H1 (cell line): ENCODE data around the gene ZBTB20. TPM values are rescaled to one million over a fixed set of nuclear protein-coding genes. Genes with fewer than 3 reads are reported as not detected.

Experiments
- CTCF ChIA-PET: fragments of 300-600 bp; sonication (Branson Sonifier 250); formaldehyde crosslinking; loops from one replicate; lab custom pipeline; 2021; ENCODE audit not compliant: partially characterized antibody; lab: Charles Lee
- POLR2A ChIA-PET: fragments of 300-600 bp; sonication (Branson Sonifier 250); formaldehyde crosslinking; loops from one replicate; lab custom pipeline; 2021; ENCODE audit warnings: inconsistent platforms; ENCODE audit not compliant: partially characterized antibody; lab: Charles Lee
- DNase-seq, 2 experiments: peaks; one replicate each; pipeline versions ENCODE4 v3.0.0 to v3.0.0-alpha.2; 2010 to 2022; ENCODE audit warnings: low spot score in 2 of 2, low read depth in 1 of 2, mixed read lengths in 1 of 2
- FAIRE-seq: peaks from 2 replicates; lab custom pipeline; 2011; peaks lifted over from hg19 to GRCh38; lab: Jason Lieb, UNC
- H2AFZ ChIP-seq: 2 replicates; pipeline ENCODE4 v1.8.1; 2012; ENCODE audit warnings: low read length, inconsistent platforms
- H2AK5ac ChIP-seq: 2 replicates; pipeline ENCODE4 v1.6.1; 2013; ENCODE audit warnings: low read depth, low read length
- H2BK120ac ChIP-seq: replicated peaks from 2 replicates; pipeline ENCODE3; 2013; ENCODE audit warnings: low read depth, low read length, inconsistent platforms
- H2BK12ac ChIP-seq: 2 replicates; pipeline ENCODE4 v1.6.1; 2013; ENCODE audit warnings: low read depth, low read length
- H2BK15ac ChIP-seq: 2 replicates; pipeline ENCODE4 v1.6.1; 2013; ENCODE audit warnings: low read length
- H2BK20ac ChIP-seq: 2 replicates; pipeline ENCODE4 v1.6.1; 2013; ENCODE audit warnings: low read length
- H2BK5ac ChIP-seq: 2 replicates; pipeline ENCODE4 v1.6.1; 2013; ENCODE audit warnings: low read depth, low read length
- H3K14ac ChIP-seq: 2 replicates; pipeline ENCODE4 v1.6.1; 2013; ENCODE audit warnings: inconsistent platforms; ENCODE audit not compliant: insufficient read length
- H3K18ac ChIP-seq: 2 replicates; pipeline ENCODE4 v1.6.1; 2013; ENCODE audit warnings: low read length; ENCODE audit errors: extremely low read depth
- H3K23ac ChIP-seq: 2 replicates; pipeline ENCODE4 v1.6.1; 2013; ENCODE audit warnings: inconsistent platforms; ENCODE audit not compliant: insufficient read length
- H3K23me2 ChIP-seq: 2 replicates; pipeline ENCODE4 v1.6.1; 2013; ENCODE audit warnings: low read depth, low read length
- H3K27ac ChIP-seq: 2 replicates; pipeline ENCODE4 v1.6.1; 2011; ENCODE audit warnings: low read depth, low read length, inconsistent platforms
- H3K27me3 ChIP-seq, 4 experiments: replicated peaks in 1 of 4; 1 replicate in 1 of 4; 2 replicates in 3 of 4; pipeline versions ENCODE4 v1.6.1 to v1.8.1; 2011 to 2013; ENCODE audit warnings: low read length in 3 of 4, mild to moderate bottlenecking in 3 of 4, inconsistent platforms in 2 of 4, mixed read lengths in 2 of 4, moderate library complexity in 1 of 4; ENCODE audit not compliant: control insufficient read depth in 3 of 4, insufficient read depth in 3 of 4; ENCODE audit errors: extremely low read depth in 1 of 4
- H3K36me3 ChIP-seq, 4 experiments: 2 replicates each; pipeline versions ENCODE4 v1.6.1 to v1.8.1; 2011 to 2013; ENCODE audit warnings: mild to moderate bottlenecking in 4 of 4, low read length in 3 of 4, moderate library complexity in 2 of 4, control low read depth in 1 of 4, inconsistent platforms in 1 of 4; ENCODE audit not compliant: insufficient read depth in 4 of 4, control insufficient read depth in 2 of 4
- H3K4ac ChIP-seq: replicated peaks from 2 replicates; pipeline ENCODE3; 2013; ENCODE audit warnings: low read length, low read depth, mixed read lengths, inconsistent platforms; ENCODE audit not compliant: insufficient read length
- H3K4me1 ChIP-seq, 4 experiments: replicated peaks in 1 of 4; 1 replicate in 1 of 4; 2 replicates in 3 of 4; pipeline versions ENCODE4 v1.6.1 to v1.8.1; 2011 to 2013; ENCODE audit warnings: low read length in 3 of 4, inconsistent platforms in 2 of 4, mixed read lengths in 1 of 4; ENCODE audit not compliant: insufficient read depth in 4 of 4, control insufficient read depth in 3 of 4
- H3K4me2 ChIP-seq, 2 experiments: 2 replicates each; pipeline versions ENCODE4 v1.6.1 to v1.8.1; 2011 to 2013; ENCODE audit warnings: low read depth in 2 of 2, low read length in 2 of 2, control low read depth in 1 of 2, inconsistent platforms in 1 of 2, mild to moderate bottlenecking in 1 of 2; ENCODE audit not compliant: insufficient read depth in 1 of 2
- H3K4me3 ChIP-seq, 4 experiments: fragments of 200-600, 300-600 bp in 1 of 4; sonication (generic), shearing (Covaris generic), sonication (Bioruptor Twin) in 1 of 4; 2 replicates each; pipeline versions ENCODE4 v1.5.1 to v1.8.1; 2011 to 2016; ENCODE audit warnings: low read length in 4 of 4, low read depth in 3 of 4, control low read depth in 2 of 4, inconsistent platforms in 2 of 4, mild to moderate bottlenecking in 2 of 4, mixed read lengths in 1 of 4, moderate library complexity in 1 of 4; ENCODE audit not compliant: insufficient read depth in 2 of 4; ENCODE audit errors: extremely low read depth in 1 of 4
- H3K56ac ChIP-seq: replicated peaks from 2 replicates; pipeline ENCODE3; 2013; ENCODE audit warnings: low read depth, mild to moderate bottlenecking, mixed read lengths, low read length, inconsistent platforms; ENCODE audit not compliant: insufficient read length
- H3K79me1 ChIP-seq: 2 replicates; pipeline ENCODE4 v1.6.1; 2013; ENCODE audit warnings: low read depth, low read length, control low read depth
- H3K79me2 ChIP-seq, 2 experiments: 2 replicates each; pipeline versions ENCODE4 v1.6.1 to v1.8.1; 2012 to 2013; ENCODE audit warnings: low read length in 2 of 2, mild to moderate bottlenecking in 2 of 2, inconsistent platforms in 1 of 2; ENCODE audit not compliant: insufficient read depth in 2 of 2, control insufficient read depth in 1 of 2
- H3K9ac ChIP-seq, 4 experiments: replicated peaks in 1 of 4; 1 replicate in 1 of 4; 2 replicates in 3 of 4; pipeline versions ENCODE4 v1.6.1 to v1.8.1; 2011 to 2013; ENCODE audit warnings: low read depth in 3 of 4, low read length in 3 of 4, control low read depth in 2 of 4, mild to moderate bottlenecking in 2 of 4, moderate library complexity in 2 of 4, inconsistent platforms in 1 of 4; ENCODE audit errors: extremely low read depth in 1 of 4
- H3K9me3 ChIP-seq, 2 experiments: 2 replicates each; pipeline versions ENCODE4 v1.6.1 to v1.8.1; 2012 to 2013; ENCODE audit warnings: mild to moderate bottlenecking in 2 of 2, moderate library complexity in 2 of 2, control low read depth in 1 of 2, inconsistent platforms in 1 of 2, low read depth in 1 of 2, low read length in 1 of 2, mixed read lengths in 1 of 2; ENCODE audit not compliant: insufficient read depth in 2 of 2
- H4K20me1 ChIP-seq, 2 experiments: replicated peaks in 1 of 2; 2 replicates each; pipeline versions ENCODE3 to v1.8.1; 2011 to 2013; ENCODE audit warnings: inconsistent platforms in 2 of 2, low read length in 2 of 2, mild to moderate bottlenecking in 1 of 2; ENCODE audit not compliant: insufficient read depth in 2 of 2, control insufficient read depth in 1 of 2
- H4K5ac ChIP-seq: 2 replicates; pipeline ENCODE4 v1.6.1; 2013; ENCODE audit warnings: low read length, low read depth, mixed read lengths, inconsistent platforms; ENCODE audit not compliant: insufficient read length
- H4K8ac ChIP-seq: 2 replicates; pipeline ENCODE4 v1.8.0; 2013; ENCODE audit warnings: mild to moderate bottlenecking, moderate library complexity, low read length, inconsistent platforms; ENCODE audit not compliant: insufficient read depth; ENCODE audit errors: extremely low read depth
- H4K91ac ChIP-seq: replicated peaks from 2 replicates; pipeline ENCODE3; 2013; ENCODE audit warnings: low read length, mixed read lengths, inconsistent platforms; ENCODE audit not compliant: insufficient read length
- CBX5 ChIP-seq: fragments of 300-800, 300-1000 bp; sonication (generic); IDR thresholded peaks from 2 replicates; pipeline ENCODE4 v1.7.1; 2016; ENCODE audit warnings: antibody characterized with exemption, low read length, low read depth
- CHD2 ChIP-seq: IDR thresholded peaks from 2 replicates; pipeline ENCODE4 v1.6.1; 2012; ENCODE audit warnings: low read length, improper control_type of control experiment
- GABPA ChIP-seq: IDR thresholded peaks from 2 replicates; pipeline ENCODE4 v1.6.1; 2011; ENCODE audit warnings: mild to moderate bottlenecking, low read length, moderate library complexity, borderline replicate concordance; ENCODE audit not compliant: insufficient read depth
- NRF1 ChIP-seq: IDR thresholded peaks from 2 replicates; pipeline ENCODE4 v1.6.1; 2011; ENCODE audit warnings: mild to moderate bottlenecking, low read depth, low read length, improper control_type of control experiment
- RAD21 ChIP-seq, 2 experiments: IDR thresholded peaks in 1 of 2; conservative IDR thresholded peaks in 1 of 2; 2 replicates each; pipeline ENCODE4 v1.6.1; 2011; ENCODE audit warnings: low read depth in 2 of 2, low read length in 2 of 2, improper control_type of control experiment in 1 of 2, inconsistent platforms in 1 of 2, mild to moderate bottlenecking in 1 of 2, moderate library complexity in 1 of 2
- SAP30 ChIP-seq: fragments of 300-600 bp; sonication (generic); IDR thresholded peaks from 2 replicates; pipeline ENCODE4 v1.7.1; 2012; ENCODE audit warnings: low read length, moderate library complexity, mild to moderate bottlenecking, inconsistent platforms; ENCODE audit not compliant: insufficient read depth, insufficient replicate concordance
- SIN3A ChIP-seq, 2 experiments: IDR thresholded peaks in 1 of 2; conservative IDR thresholded peaks in 1 of 2; 2 replicates each; pipeline ENCODE4 v1.6.1; 2011 to 2012; ENCODE audit warnings: low read length in 2 of 2, improper control_type of control experiment in 1 of 2, low read depth in 1 of 2, mild to moderate bottlenecking in 1 of 2
- TAF1 ChIP-seq: IDR thresholded peaks from 2 replicates; pipeline ENCODE4 v1.6.1; 2011; ENCODE audit warnings: mild to moderate bottlenecking, low read depth, low read length
- WGBS, 2 experiments: shearing (Covaris generic) in 1 of 2; methylation state at CpG; one replicate each; pipeline versions ENCODE4 v1.1.6 to v1.1.7; 2013 to 2015; ENCODE audit warnings: low lambda C conversion rate in 2 of 2, mixed read lengths in 2 of 2, inconsistent platforms in 1 of 2, low coverage in 1 of 2, missing lambda C conversion rate in 1 of 2; ENCODE audit not compliant: insufficient replicate concordance in 2 of 2, insufficient coverage in 1 of 2, insufficient read length in 1 of 2; ENCODE audit errors: extremely low coverage in 1 of 2, missing lambda C conversion rate in 1 of 2; 5-methylcytosine and 5-hydroxymethylcytosine counted together
- polyA plus RNA-seq, 7 experiments: library from polyadenylated mRNA; depleted of rRNA in 3 of 7; stranded (reverse) in 5 of 7; unstranded in 2 of 7; fragments of >200 nt in 5 of 7; fragments of 200-250 nt in 2 of 7; gene quantifications; 1 replicate in 5 of 7; 2 replicates in 1 of 7; 4 replicates in 1 of 7; pipeline versions ENCODE4 v1.2.1 to v1.2.3, GENCODE V29; 2011 to 2013; ENCODE audit warnings: missing spikeins in 2 of 7, mixed read lengths in 2 of 7
- total RNA-seq: library from RNA; stranded (reverse); fragmentation: NEBNext Ultra II Directional; extraction: Animal tissue kit (Norgen Biotek cat#: 25700); gene quantifications from 2 replicates; pipeline ENCODE4 v1.2.1, GENCODE V29; 2021

ZBTB20 gene
- total and polyA plus RNA-seq, 2 of the 8 experiments (the other 6 are each of a cell fraction or from before 2014, with no cell fraction given): 0.35 to 1.3 TPM

DNA sequence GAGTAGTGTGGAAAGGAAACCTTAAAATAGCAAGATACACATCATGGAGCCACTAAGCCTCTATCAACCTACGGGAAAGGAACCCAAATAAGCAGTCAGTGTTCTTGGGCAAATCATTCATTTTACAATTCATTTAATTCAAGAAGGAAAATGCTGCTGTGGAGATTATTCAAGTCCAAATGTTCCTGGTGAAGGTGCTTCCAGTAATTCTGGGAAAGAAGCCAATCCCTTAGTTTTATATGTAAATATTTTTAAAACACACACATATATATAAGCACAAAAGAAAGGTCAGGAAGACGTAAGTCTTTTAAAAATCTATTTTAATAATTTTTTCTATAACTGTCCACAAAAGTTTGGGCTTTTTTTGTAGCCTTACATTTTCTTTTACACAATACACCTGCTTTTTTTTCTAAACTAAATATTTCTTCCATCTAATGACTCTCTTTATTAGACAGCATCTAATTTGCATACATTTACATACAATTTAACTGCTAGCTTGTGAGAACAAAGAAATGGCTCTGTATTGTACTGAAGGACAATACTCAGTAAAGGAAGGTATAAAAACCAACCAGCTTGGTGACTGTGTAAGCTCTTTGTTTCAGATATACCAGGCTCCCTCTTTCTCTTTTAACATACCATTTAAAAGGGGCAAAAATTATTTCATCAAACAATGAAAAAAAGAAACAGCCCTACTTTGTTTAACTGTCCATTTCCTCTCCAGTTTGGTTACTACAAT, 269.5 kb downstream of the ZBTB20 start:
- no peak overlapping the region for H3K18ac ChIP-seq
- ChIA-PET CTCF (interaction anchor here (0.7 to 1.8 kb wide), 3 partner anchors 9 to 497 kb away, joined by 3 to 4 read pairs (median 3); no protein-coding TSS in a partner anchor), POLR2A (no interaction called here)
- no peaks in the 10 kb centered on the region for H3K79me1 ChIP-seq
- H3K79me2 ChIP-seq: no peaks in the 10 kb centered on the region
- H2AFZ ChIP-seq: no peak overlapping the region
- H3K23ac ChIP-seq: no peak overlapping the region
- H2AK5ac ChIP-seq: no peak overlapping the region
- no peak for FAIRE-seq
- no peak overlapping the region for H2BK5ac ChIP-seq
- no peaks in the 10 kb centered on the region for H3K27me3 ChIP-seq
- 89% methylated on average over 2 of the region's 2 CpGs; no CpG with 5 or more reads in 1 of the 2 experiments for WGBS, 2 experiments
- no peak overlapping the region for H4K8ac ChIP-seq
- no peak overlapping the region for H3K9ac ChIP-seq
- no peak overlapping the region for H4K5ac ChIP-seq
- no peak overlapping the region for H2BK15ac ChIP-seq
- H3K4ac ChIP-seq: no peak overlapping the region
- H3K56ac ChIP-seq: no peak overlapping the region
- no peaks in the 10 kb centered on the region for H3K9me3 ChIP-seq
- H2BK12ac ChIP-seq: no peak overlapping the region
- no peaks in the 10 kb centered on the region for H3K36me3 ChIP-seq
- no peak overlapping the region for H4K91ac ChIP-seq
- no peak overlapping the region for H2BK120ac ChIP-seq
- peak overlapping the region in 1 of 4 experiments; percentile 24; a peak in 1 of 8 replicates for H3K4me3 ChIP-seq
- peaks cover 0 to 6% (median 1%) of the 10 kb centered on the region in 4 experiments; a peak in 3 of 7 replicates for H3K4me1 ChIP-seq
- H4K20me1 ChIP-seq: no peaks in the 10 kb centered on the region
- DNase-seq: no peak
- TF ChIP-seq SIN3A (conservative IDR thresholded peaks at IDR 0.05 in 1 of 2, IDR thresholded peaks at IDR 0.05 in 1 of 2; ENCODE audit: low read depth in 1 of 2, low read length in 2 of 2) (no peak), SAP30 (no peak), NRF1 (no peak), CHD2 (no peak), TAF1 (no peak), RAD21 (IDR thresholded peaks at IDR 0.05 in 1 of 2, conservative IDR thresholded peaks at IDR 0.05 in 1 of 2; ENCODE audit: low read depth in 2 of 2, low read length in 2 of 2) (no peak), CBX5 (no peak), GABPA (no peak)
- H3K23me2 ChIP-seq: no peaks in the 10 kb centered on the region; the same call in 1 of the 2 replicates
- H3K4me2 ChIP-seq: no peak overlapping the region
- H3K27ac ChIP-seq: no peak overlapping the region
- no peak overlapping the region for H2BK20ac ChIP-seq
- no peak overlapping the region for H3K14ac ChIP-seq
